Ishikawa (cell line): Measurements from ENCODE around the gene CCR5AS.

ENCODE experiments used
- CEBPB ChIP-seq: IDR thresholded peaks from 2 replicates; pipeline ENCODE4 v1.6.1; 2012
- CREB1 ChIP-seq: IDR thresholded peaks from 2 replicates; pipeline ENCODE4 v1.6.1; 2012; ENCODE audit warnings: low read depth
- EGR1 ChIP-seq: IDR thresholded peaks from 2 replicates; pipeline ENCODE4 v1.6.1; 2012
- EP300 ChIP-seq: IDR thresholded peaks from 2 replicates; pipeline ENCODE4 v1.6.1; 2012; ENCODE audit warnings: borderline replicate concordance
- FOXM1 ChIP-seq: IDR thresholded peaks from 2 replicates; pipeline ENCODE4 v1.6.1; 2012; ENCODE audit warnings: low read depth, borderline replicate concordance
- MAX ChIP-seq: IDR thresholded peaks from 2 replicates; pipeline ENCODE4 v1.6.1; 2012
- NFIC ChIP-seq: IDR thresholded peaks from 2 replicates; pipeline ENCODE4 v1.6.1; 2012
- RAD21 ChIP-seq: IDR thresholded peaks from 2 replicates; pipeline ENCODE4 v1.6.1; 2012; ENCODE audit warnings: low read depth
- REST ChIP-seq: IDR thresholded peaks from 2 replicates; pipeline ENCODE4 v1.6.1; 2012; ENCODE audit warnings: low read depth, mild to moderate bottlenecking
- TAF1 ChIP-seq: IDR thresholded peaks from 2 replicates; pipeline ENCODE4 v1.6.1; 2012; ENCODE audit warnings: low read depth, mild to moderate bottlenecking
- TCF12 ChIP-seq: IDR thresholded peaks from 2 replicates; pipeline ENCODE4 v1.6.1; 2012; ENCODE audit warnings: low read depth
- TEAD4 ChIP-seq: IDR thresholded peaks from 2 replicates; pipeline ENCODE4 v1.6.1; 2012
- USF1 ChIP-seq: IDR thresholded peaks from 2 replicates; pipeline ENCODE4 v1.6.1; 2012
- YY1 ChIP-seq: IDR thresholded peaks from 2 replicates; pipeline ENCODE4 v1.6.1; 2012; ENCODE audit warnings: low read depth
- ZBTB7A ChIP-seq: IDR thresholded peaks from 2 replicates; pipeline ENCODE4 v1.6.1; 2012; ENCODE audit warnings: low read depth

CCR5AS gene

GRCh38 chr3:46374755-46375154 is 32.1 kb downstream of the CCR5AS start:
- TF ChIP-seq FOXM1 (no peak), CEBPB (no peak), NFIC (no peak), EGR1 (no peak), USF1 (no peak), ZBTB7A (no peak), TCF12 (no peak), MAX (no peak), TAF1 (no peak), TEAD4 (no peak), RAD21 (no peak), EP300 (no peak), REST (no peak), YY1 (no peak)

- no peak for TF ChIP-seq CREB1
- peak; percentile 69 for TF ChIP-seq RAD21
- no peak for TF ChIP-seq CEBPB
- no peak for TF ChIP-seq TEAD4
Measured at GRCh38 chr3:46372492-46373359, 34.1 kb downstream of the CCR5AS start.

GRCh38 chr3:46371519-46372340 is 35.1 kb downstream of the CCR5AS start:
- no peak for TF ChIP-seq CREB1
- TF ChIP-seq YY1: no peak
- TF ChIP-seq TEAD4: no peak
- no peak for TF ChIP-seq USF1
- TF ChIP-seq EP300: no peak
- no peak for TF ChIP-seq FOXM1
- TF ChIP-seq NFIC: no peak
- TF ChIP-seq TCF12: no peak
- TF ChIP-seq MAX: no peak

- TF ChIP-seq CEBPB: no peak
- no peak for TF ChIP-seq EGR1
- no peak for TF ChIP-seq FOXM1
- TF ChIP-seq ZBTB7A: no peak
- no peak for TF ChIP-seq CREB1
- TF ChIP-seq EP300: no peak
- TF ChIP-seq NFIC: no peak
- TF ChIP-seq MAX: no peak
- TF ChIP-seq TAF1: no peak
- TF ChIP-seq YY1: no peak
- no peak for TF ChIP-seq TCF12
- TF ChIP-seq REST: no peak
- no peak for TF ChIP-seq TEAD4
- TF ChIP-seq USF1: no peak
- no peak for TF ChIP-seq RAD21
Measured at GRCh38 chr3:46370839-46371518, 35.9 kb downstream of the CCR5AS start, which contains the start of gene CCR5. CCR5 (plus strand) TSS chr3:46370946; CDS start chr3:46372903, 1,957 bp downstream.
